SU-DHL-6 (cell line): ENCODE measurements around the gene MTMR10.

Source experiments
- EZH2phosphoT487 ChIP-seq: fragments of 200-600 bp; sonication (generic), shearing (Covaris generic); conservative IDR thresholded peaks from 2 replicates; pipeline ENCODE4 v1.6.1; 2018; ENCODE audit warnings: mild to moderate bottlenecking, antibody characterized with exemption, low read length, moderate library complexity, mixed read lengths
- TF ChIP-seq, protein P1 (sequence below): fragments of 200-600 bp; sonication (generic); IDR thresholded peaks from one replicate; pipeline ENCODE4 v1.5.1; 2017; ENCODE audit warnings: antibody characterized with exemption, mild to moderate bottlenecking, low read length, moderate library complexity; ENCODE audit not compliant: insufficient read depth, poor library complexity, severe bottlenecking

DNA sequence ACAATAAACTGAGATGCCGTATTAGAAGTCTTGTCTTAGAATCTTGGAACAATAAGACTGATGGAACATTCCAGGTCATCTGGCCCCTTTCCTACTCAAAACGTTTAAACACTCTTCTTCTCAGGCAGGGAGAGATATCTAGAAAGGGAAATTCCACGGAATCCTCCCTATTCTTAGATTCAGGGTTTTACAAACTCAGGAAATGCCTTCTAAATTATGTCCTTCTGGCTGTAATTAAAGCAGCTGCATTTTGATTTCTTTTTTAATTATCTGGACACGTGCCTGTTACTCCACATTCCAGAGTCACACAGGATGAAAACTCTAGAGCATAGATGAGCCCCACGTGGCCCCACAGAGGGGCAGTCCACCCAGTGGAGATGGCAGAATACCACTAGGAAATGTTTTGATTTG lies 41.5 kb upstream of the MTMR10 start:
- TF ChIP-seq, protein P1, sequence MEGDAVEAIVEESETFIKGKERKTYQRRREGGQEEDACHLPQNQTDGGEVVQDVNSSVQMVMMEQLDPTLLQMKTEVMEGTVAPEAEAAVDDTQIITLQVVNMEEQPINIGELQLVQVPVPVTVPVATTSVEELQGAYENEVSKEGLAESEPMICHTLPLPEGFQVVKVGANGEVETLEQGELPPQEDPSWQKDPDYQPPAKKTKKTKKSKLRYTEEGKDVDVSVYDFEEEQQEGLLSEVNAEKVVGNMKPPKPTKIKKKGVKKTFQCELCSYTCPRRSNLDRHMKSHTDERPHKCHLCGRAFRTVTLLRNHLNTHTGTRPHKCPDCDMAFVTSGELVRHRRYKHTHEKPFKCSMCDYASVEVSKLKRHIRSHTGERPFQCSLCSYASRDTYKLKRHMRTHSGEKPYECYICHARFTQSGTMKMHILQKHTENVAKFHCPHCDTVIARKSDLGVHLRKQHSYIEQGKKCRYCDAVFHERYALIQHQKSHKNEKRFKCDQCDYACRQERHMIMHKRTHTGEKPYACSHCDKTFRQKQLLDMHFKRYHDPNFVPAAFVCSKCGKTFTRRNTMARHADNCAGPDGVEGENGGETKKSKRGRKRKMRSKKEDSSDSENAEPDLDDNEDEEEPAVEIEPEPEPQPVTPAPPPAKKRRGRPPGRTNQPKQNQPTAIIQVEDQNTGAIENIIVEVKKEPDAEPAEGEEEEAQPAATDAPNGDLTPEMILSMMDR = no peak
- no peak for TF ChIP-seq EZH2phosphoT487
